ENCODE results near the gene E2F4. TPM values are rescaled to one million over a fixed set of nuclear protein-coding genes. Genes with fewer than 3 reads are reported as not detected.

E2F4 gene
- total RNA-seq, 1 experiment from 2014 or later: 126 TPM

Other genes with a start within 250 kb of the E2F4 start
- gene CES3, start 230.9 kb upstream of the E2F4 start, total RNA-seq (2014; rRNA removed): 0.75 and 0.96 TPM in 2 replicates
- 0.06 and 0.77 TPM in 2 replicates for gene CES4A, start 203.6 kb upstream of the E2F4 start, total RNA-seq (2014; rRNA removed)
- 121 and 123 TPM in 2 replicates for gene CBFB, start 163.0 kb upstream of the E2F4 start, total RNA-seq (2014; rRNA removed)
- 16.1 and 24.3 TPM in 2 replicates for gene PHAF1, start 82.2 kb upstream of the E2F4 start, total RNA-seq (2014; rRNA removed)
- gene B3GNT9, start 41.2 kb upstream of the E2F4 start, total RNA-seq (2014; rRNA removed): 75.5 and 85.0 TPM in 2 replicates
- gene TRADD, start 32.2 kb upstream of the E2F4 start, total RNA-seq (2014; rRNA removed): 31.2 and 46.0 TPM in 2 replicates
- gene FBXL8, start 32.2 kb upstream of the E2F4 start, total RNA-seq (2014; rRNA removed): 24.5 and 32.5 TPM in 2 replicates
- 19.4 and 29.1 TPM in 2 replicates for gene HSF4, start 27.4 kb upstream of the E2F4 start, total RNA-seq (2014; rRNA removed)
- 58.0 and 58.6 TPM in 2 replicates for gene NOL3, start 21.6 kb upstream of the E2F4 start, total RNA-seq (2014; rRNA removed)
- gene MATCAP1, start 8.2 kb upstream of the E2F4 start, total RNA-seq (2014; rRNA removed): 21.5 and 25.8 TPM in 2 replicates
- gene EXOC3L1, start 2.0 kb upstream of the E2F4 start, total RNA-seq (2014; rRNA removed): 5.1 and 10.3 TPM in 2 replicates
- 1.8 and 1.9 TPM in 2 replicates for gene ELMO3, start 7.0 kb downstream of the E2F4 start, total RNA-seq (2014; rRNA removed)
- 32.0 and 43.3 TPM in 2 replicates for gene TMEM208, start 35.0 kb downstream of the E2F4 start, total RNA-seq (2014; rRNA removed)
- 27.0 and 29.7 TPM in 2 replicates for gene FHOD1, start 55.3 kb downstream of the E2F4 start, total RNA-seq (2014; rRNA removed)
- 0.98 and 1.3 TPM in 2 replicates for gene SLC9A5, start 56.8 kb downstream of the E2F4 start, total RNA-seq (2014; rRNA removed)
- gene PLEKHG4, start 87.4 kb downstream of the E2F4 start, total RNA-seq (2014; rRNA removed): 0.32 and 0.57 TPM in 2 replicates
- not detected in 2 replicates for gene KCTD19, start 134.6 kb downstream of the E2F4 start, total RNA-seq (2014; rRNA removed)
- not detected in 2 replicates for gene LRRC36, start 134.7 kb downstream of the E2F4 start, total RNA-seq (2014; rRNA removed)
- gene TPPP3, start 201.3 kb downstream of the E2F4 start, total RNA-seq (2014; rRNA removed): 11.9 and 17.6 TPM in 2 replicates
- 9.9 and 13.5 TPM in 2 replicates for gene ZDHHC1, start 224.3 kb downstream of the E2F4 start, total RNA-seq (2014; rRNA removed)
- gene HSD11B2, start 239.0 kb downstream of the E2F4 start, total RNA-seq (2014; rRNA removed): 0.17 and 0.58 TPM in 2 replicates